Stimulated activated CD4-positive, alpha-beta T cell treated with anti-CD3 and anti-CD28 coated beads, Interleukin-4, amount 100 ng/mL, for 24 hours (primary cell): ENCODE measurements around the gene CMYA5.
A peak's percentile ranks its signal among the peaks of the same experiment; 100 is the strongest.

ENCODE experiments used
- DNase-seq: peaks from one replicate; pipeline ENCODE4 v3.0.0-alpha.2; 2020

The CMYA5 gene

GRCh38 chr5:79841172-79841571 lies 151.5 kb downstream of the CMYA5 start:
- DNase-seq: no peak

- no peak for DNase-seq
These were observed 152.6 kb downstream of the CMYA5 start for GRCh38 chr5:79842006-79842881.

GRCh38 chr5:79842991-79843390 lies 153.4 kb downstream of the CMYA5 start:
- no peak for DNase-seq

DNA sequence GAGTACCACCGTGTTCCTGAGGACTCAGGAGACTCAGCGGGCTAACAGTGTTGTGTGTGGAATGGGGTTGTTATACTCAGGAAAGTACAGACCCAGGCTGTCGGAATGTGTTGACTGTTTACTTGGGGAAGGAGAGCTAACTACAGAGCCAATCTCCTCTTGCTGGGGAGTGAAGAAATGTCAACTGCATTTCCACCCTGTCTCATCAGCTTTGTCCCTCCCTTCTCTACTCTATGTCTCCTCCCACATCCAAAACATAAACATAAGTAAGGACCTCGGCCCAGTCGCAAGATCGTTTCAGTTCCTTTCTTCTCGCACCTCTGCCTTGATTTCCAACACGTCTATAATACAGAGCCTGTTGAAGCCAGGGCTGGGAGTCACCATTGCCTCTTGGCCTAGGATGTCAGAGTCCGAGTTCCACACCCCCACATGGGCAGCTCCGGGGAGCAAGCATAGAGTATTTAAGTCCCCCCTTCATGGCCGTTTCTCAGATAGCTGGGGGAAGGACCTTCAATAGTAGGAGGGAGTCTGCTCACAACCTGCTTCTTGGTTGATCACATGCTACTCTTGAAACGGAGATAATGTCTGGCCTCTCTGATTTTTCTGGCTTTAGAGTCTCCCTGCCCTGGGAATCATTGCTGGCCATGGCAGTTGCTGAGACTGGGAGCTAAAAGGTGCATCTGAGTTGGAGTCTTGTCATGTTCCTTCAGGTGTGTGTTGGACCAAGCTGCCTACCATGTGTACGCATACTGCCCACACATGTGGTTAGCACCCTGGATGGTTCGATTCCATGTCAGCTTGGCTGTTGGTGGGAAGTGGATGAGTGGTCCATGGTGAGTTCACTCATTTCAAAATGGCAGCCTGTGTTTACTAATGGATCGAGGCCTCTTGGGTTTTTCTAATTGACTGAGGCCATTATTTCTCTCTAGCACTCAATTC lies 154.1 kb downstream of the CMYA5 start:
- no peak for DNase-seq

- DNase-seq: no peak
These were observed 154.9 kb downstream of the CMYA5 start for GRCh38 chr5:79844571-79844970.

GRCh38 chr5:79845448-79846197 lies 156.0 kb downstream of the CMYA5 start:
- peak; percentile 10 for DNase-seq

- no peak for DNase-seq
These were observed 156.5 kb downstream of the CMYA5 start for GRCh38 chr5:79846198-79846521.

- no peak for DNase-seq
These were observed 157.9 kb downstream of the CMYA5 start for GRCh38 chr5:79847561-79847960.

- no peak for DNase-seq
These were observed 159.4 kb downstream of the CMYA5 start for GRCh38 chr5:79849061-79849460.
